Kidney capillary endothelial cell (primary cell): Measurements from ENCODE around the gene NFE2L3.
A peak's percentile ranks its signal among the peaks of the same experiment; 100 is the strongest.

Experiments
- DNase-seq: peaks from one replicate; pipeline ENCODE4 v3.0.0-alpha.2; 2018; ENCODE audit warnings: low spot score

NFE2L3 gene

DNA sequence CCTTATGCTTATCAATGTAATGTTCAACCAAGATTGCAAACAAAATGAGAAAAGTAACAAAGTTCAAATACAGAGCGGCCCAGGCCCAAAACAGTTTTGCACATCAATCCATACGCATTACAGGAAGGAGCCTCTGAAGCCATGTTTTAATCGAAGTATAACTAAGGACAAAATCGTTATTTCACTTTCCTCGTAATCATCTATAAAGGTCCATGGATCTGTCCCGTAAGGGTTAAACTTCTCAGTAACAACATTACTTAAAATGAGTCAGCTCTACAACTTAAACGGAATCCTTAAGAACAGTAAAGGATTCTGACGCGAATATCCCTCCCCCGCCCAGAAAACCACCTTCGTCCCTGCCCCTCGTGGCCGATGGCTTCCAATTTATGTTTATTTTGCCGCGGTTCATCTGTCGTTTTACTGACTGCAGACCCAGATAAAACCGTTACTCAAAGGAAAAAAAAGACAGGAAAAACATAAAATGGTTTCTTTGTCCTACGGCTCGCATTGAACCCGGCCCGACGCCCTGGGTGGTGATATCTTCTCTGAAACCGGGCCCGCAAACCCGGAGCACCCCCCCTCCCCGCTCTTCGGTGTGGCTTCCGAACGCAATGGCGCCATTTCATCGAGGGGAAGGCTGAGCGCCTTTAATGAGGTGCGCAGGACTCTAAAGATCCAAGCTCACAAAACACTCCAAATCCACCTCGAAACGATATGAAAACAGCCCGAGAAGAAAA lies 47.5 kb downstream of the NFE2L3 start:
- no peak for DNase-seq

- no peak for DNase-seq
Observed at GRCh38 chr7:26200038-26200443, 48.0 kb downstream of the NFE2L3 start.

DNA sequence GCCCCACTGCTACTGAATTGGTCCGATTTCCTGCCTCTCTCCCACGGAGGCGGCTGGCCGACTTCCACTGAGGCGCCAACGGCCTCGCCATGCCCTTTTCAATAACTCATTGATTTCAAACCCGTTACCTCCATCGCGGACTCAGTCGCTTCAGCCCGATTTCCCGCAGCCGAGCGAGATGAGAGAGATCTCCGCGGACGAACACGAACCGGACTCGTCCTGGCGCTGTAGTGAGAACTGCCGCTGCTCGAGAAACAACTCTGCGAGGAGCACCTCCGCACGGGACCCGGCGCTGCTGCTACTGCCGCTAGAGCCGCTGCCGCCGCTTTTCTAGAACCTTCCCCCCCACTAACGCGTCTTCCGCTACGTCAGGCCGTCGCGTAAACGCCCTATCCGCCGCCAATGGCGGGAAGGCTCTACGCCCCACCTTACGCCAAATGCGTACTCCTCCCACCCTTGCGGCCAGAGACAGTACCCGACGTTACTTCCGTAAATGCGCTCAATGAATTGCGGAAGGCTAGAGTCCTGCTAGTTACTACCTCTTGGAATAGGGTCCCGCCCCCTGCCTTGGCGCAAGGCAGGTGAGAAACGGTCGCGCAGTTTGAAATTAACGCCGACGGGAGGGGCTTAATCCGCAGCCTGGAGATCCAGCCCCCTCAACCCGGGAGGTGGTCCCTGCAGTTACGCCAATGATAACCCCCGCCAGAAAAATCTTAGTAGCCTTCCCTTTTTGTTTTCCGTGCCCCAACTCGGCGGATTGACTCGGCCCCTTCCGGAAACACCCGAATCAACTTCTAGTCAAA lies 48.6 kb downstream of the NFE2L3 start, which contains the start of gene HNRNPA2B1:
TSS of gene HNRNPA2B1 (minus strand) at position 303 of the 803 bp plus-strand sequence. CDS start at position 134, 169 bp downstream.
- peak; percentile 98 for DNase-seq

- peak; percentile 80 for DNase-seq
Observed at GRCh38 chr7:26201247-26202018, 49.4 kb downstream of the NFE2L3 start, which contains the start of gene CBX3. CBX3 (plus strand) TSS chr7:26201745; CDS start chr7:26202999, 1,254 bp downstream.

DNA sequence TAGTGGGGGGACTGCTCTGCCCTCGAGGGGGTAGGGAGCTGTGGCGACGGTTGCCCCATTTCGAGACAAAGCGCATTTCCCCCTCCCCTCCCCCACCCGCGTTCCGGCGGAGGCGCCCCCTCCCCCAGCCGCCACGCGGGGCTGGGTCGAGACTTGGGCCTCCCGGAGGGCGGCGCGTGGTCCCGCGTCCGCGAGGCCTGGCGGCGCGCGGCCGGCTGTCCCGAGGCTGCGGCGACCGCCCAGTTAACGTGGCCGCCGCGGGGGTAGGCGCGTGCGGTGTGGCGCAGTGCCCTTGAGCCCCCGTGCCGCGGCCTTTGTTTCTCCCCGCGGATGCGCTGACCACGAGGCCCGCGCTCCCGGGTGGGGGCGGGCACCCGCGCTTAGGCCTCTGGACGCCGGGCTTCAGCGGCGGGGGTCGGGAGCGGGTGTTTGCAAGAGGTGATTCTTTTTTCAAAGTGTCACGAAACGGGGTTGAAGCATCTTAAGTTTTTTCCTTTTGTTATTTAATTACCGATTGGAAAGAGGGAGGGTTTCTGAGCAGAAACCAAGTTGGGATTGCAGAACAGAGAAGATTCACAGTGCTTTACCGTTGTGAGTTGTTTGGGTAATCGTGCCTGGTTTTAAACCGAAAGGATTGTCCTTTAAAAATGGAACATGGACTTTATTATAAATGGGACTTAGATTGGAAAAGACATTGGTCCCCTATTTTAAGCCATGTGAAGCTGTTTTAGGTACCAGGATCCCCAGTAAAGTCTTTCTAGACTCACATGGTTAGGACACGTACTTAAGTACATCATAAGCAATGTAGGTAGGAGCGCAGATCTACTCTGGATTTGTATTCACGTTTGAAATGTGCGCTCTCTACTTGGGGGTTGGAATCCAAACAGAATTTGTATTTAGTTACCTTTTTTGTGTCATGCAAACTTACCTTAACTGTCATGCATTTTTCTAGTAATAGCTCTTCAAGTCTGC lies 50.3 kb downstream of the NFE2L3 start:
- DNase-seq = no peak

- DNase-seq = no peak
Observed at GRCh38 chr7:26203016-26203415, 51.0 kb downstream of the NFE2L3 start.

GRCh38 chr7:26208040-26208439 lies 56.0 kb downstream of the NFE2L3 start:
- DNase-seq = no peak

- no peak for DNase-seq
Observed at GRCh38 chr7:26212921-26213718, 61.1 kb downstream of the NFE2L3 start.

DNA sequence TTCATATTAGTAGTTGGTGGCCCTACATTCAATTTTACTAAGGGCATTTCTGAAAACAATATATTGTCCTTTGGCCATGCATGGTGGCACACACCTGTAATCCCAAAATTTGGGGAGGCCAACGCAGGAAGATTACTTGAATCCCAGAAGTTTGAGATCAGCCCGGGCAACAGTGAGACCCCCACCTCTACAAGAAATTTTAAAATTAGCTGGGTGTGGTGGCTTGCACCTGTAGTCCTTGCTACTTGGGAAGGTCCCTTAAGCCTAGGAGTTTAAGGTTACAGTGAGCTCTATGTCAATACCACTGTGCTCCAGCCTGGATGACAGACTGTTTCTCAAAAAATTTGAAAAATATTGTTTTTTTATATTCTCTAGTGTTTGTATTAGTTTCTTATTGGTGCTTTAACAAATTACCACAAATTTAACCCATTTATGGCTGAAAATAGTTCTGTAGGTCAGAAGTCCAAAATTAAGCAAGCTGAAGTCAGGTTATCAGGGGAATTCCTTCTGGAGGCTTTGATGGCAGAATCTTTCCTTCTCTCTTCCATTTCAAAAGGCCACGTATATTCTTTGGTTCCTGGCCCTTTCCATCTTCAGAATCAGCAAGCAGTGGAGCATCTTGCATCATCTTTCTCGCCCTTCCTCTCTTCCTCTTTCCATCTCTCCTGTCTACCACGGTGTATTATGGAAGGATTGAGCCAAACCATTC lies 62.0 kb downstream of the NFE2L3 start:
- DNase-seq = no peak

DNA sequence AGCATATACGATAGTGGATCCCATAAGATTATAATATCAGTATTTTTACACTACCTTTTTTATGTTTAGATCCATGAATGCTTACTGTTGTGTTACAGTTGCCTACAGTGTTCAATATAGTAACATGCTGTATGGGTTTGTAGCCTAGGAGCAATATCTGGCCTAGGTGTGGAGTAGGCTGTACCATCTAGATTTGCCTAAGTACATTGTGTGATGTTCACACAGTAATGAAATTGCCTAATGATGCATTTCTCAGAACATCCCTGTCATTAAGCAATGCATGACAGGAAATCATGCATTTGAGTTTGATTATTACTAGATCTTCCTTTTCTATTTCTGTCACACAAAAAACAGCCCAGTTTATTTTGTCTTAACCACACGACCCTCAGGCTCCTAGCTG lies 64.1 kb downstream of the NFE2L3 start:
- DNase-seq = no peak

DNA sequence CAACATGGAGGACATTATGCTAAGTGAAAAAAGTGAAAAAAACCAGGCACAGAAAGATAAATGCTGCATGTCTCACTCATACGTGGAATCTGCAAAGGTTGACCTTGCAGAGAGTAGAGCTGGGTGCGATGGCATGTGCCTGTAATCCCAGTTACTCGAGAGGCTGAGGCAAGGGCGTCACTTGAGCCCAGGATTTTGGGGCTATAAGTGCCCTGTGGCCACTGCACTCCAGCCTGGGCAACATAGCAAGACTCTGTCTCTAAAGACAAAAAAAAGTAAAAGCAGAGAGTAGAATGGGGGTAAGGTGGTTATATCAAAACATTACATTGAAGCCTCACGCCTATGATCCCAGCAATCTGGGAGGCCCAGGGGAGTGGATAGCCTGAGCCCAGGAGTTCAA lies 72.4 kb downstream of the NFE2L3 start:
- no peak for DNase-seq

GRCh38 chr7:26227987-26228386 lies 76.0 kb downstream of the NFE2L3 start:
- DNase-seq = no peak

DNA sequence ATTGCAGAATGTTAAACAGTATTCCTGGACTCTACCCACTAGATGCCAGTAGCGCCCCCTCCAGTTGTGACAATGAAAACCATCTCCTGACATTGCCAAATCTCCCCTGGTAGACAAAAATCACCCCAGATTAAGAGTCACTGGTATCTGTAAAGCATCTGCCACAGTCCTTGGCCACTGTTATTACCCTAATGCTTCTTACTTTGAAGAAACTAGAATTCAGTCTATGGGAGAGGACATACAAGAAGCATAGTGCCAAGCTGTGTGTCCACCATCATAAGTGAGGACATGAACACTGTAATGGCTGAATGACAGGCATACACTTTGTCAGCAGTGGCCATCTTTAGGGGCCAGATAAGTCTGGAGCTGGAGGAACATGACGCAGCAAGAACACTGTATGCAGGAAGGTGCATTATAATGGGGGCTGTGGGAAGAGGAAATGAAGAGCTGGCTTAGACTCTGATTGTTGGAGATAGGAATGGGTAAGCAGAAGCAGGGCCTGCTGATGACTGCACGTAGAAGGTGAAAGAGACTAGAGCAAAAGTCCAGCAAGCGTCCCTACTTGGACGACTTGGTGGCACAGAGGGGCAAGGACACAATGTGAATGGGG lies 82.0 kb downstream of the NFE2L3 start:
- peak; percentile 12 for DNase-seq
